Smooth muscle cell of the pulmonary artery (primary cell): ENCODE measurements around the gene DMAC2L. TPM values are rescaled to one million over a fixed set of nuclear protein-coding genes. Genes with fewer than 3 reads are reported as not detected.

ENCODE experiments used
- total RNA-seq: library from RNA; depleted of rRNA; stranded (reverse); fragments of >200 nt; gene quantifications from 2 replicates; pipeline ENCODE4 v1.2.3, GENCODE V29; 2014

DMAC2L gene
- 4.2 and 6.5 TPM in 2 replicates for total RNA-seq

GRCh38 chr14:50311972-50312733 is at the start of gene DMAC2L, which contains the start of gene L2HGDH:
TSS of gene DMAC2L (plus strand) at chr14:50312324. CDS start at chr14:50321488, 9,164 bp downstream.
TSS of gene L2HGDH (minus strand) at chr14:50312229. CDS start at chr14:50312150, 79 bp downstream.

Other genes with a start within 250 kb of the DMAC2L start
- gene VCPKMT, start 195.8 kb upstream of the DMAC2L start, total RNA-seq: 5.6 and 6.1 TPM in 2 replicates
- 20.1 and 21.8 TPM in 2 replicates for gene SOS2, start 80.7 kb upstream of the DMAC2L start, total RNA-seq
- gene L2HGDH, start 95 bp upstream of the DMAC2L start, total RNA-seq: 4.3 and 4.8 TPM in 2 replicates
- 5.7 and 30.3 TPM in 2 replicates for gene CDKL1, start 84.6 kb downstream of the DMAC2L start, total RNA-seq
- gene MAP4K5, start 220.2 kb downstream of the DMAC2L start, total RNA-seq: 51.0 and 71.9 TPM in 2 replicates
- gene ATL1, start 247.8 kb downstream of the DMAC2L start, total RNA-seq: 4.0 and 6.0 TPM in 2 replicates